Effector memory CD4-positive, alpha-beta T cell (primary cell): ENCODE results near the gene SLC6A2.

Experiments
- DNase-seq, 3 donors: peaks; one replicate each; pipeline ENCODE4 v3.0.0-alpha.2; 2020
- H3K27ac ChIP-seq: 2 replicates; pipeline ENCODE4 v1.7.0; 2013; ENCODE audit warnings: mild to moderate bottlenecking, low read length, moderate library complexity; ENCODE audit not compliant: insufficient read depth, poor library complexity, severe bottlenecking
- H3K27me3 ChIP-seq: replicated peaks from 2 replicates; pipeline ENCODE4 v1.7.0; 2013; ENCODE audit warnings: mild to moderate bottlenecking, low read length; ENCODE audit not compliant: insufficient read depth, control insufficient read depth, poor library complexity, severe bottlenecking
- H3K36me3 ChIP-seq: 2 replicates; pipeline ENCODE4 v1.7.0; 2013; ENCODE audit warnings: mild to moderate bottlenecking, low read length, moderate library complexity; ENCODE audit not compliant: control insufficient read depth, insufficient read depth
- H3K4me1 ChIP-seq: 2 replicates; pipeline ENCODE4 v1.7.0; 2013; ENCODE audit warnings: low read length, mild to moderate bottlenecking; ENCODE audit not compliant: control insufficient read depth, insufficient read depth, poor library complexity, severe bottlenecking
- H3K4me3 ChIP-seq: 2 replicates; pipeline ENCODE4 v1.7.0; 2013; ENCODE audit warnings: low read length, low read depth, mild to moderate bottlenecking; ENCODE audit not compliant: insufficient read depth, poor library complexity, severe bottlenecking
- H3K9me3 ChIP-seq: 2 replicates; pipeline ENCODE4 v1.7.0; 2013; ENCODE audit warnings: mild to moderate bottlenecking, low read length, moderate library complexity; ENCODE audit not compliant: control insufficient read depth

SLC6A2 gene

DNA sequence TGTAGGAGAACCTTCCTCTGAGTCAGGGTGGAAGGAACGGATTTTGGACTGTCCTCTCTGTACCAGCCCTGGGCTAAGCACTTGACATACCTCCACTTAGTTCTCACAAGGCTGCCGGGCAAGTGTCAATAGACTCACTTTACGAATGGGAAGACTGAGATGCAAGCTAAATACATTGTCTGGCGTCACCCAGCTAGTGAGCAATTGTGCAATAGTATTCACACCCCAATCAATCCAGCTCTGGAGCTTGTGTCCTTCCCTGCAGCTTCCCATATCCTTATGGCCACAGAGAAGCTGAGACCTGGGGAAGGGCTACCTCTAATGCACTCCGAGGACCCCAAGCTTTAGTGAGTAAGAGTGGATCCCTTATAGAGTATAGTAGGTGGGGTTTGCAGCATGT is 39.8 kb downstream of the SLC6A2 start:
- H3K4me1 ChIP-seq: no peaks in the 10 kb centered on the region
- H3K27ac ChIP-seq: no peak overlapping the region
- no peak for DNase-seq
- H3K4me3 ChIP-seq: no peak overlapping the region
- no peaks in the 10 kb centered on the region for H3K27me3 ChIP-seq
- H3K9me3 ChIP-seq: no peaks in the 10 kb centered on the region
- no peaks in the 10 kb centered on the region for H3K36me3 ChIP-seq

DNA sequence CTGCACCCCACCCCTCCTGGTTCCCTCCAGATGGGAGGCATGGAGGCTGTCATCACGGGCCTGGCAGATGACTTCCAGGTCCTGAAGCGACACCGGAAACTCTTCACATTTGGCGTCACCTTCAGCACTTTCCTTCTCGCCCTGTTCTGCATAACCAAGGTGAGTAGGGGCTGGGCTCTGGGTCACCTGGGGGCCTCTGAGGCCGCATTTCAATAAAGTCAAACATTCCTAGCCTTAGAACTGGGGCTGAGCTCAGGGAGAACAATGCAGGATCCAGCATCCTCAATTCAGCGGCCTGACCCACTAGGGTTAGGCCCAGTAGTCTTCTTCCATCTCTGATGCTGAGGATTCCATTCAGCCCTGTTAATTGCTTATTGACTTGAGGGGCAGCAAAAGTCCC is 42.1 kb downstream of the SLC6A2 start:
- no peaks in the 10 kb centered on the region for H3K36me3 ChIP-seq
- H3K27ac ChIP-seq: no peak overlapping the region
- DNase-seq: no peak
- H3K27me3 ChIP-seq: no peaks in the 10 kb centered on the region
- H3K4me1 ChIP-seq: no peaks in the 10 kb centered on the region
- H3K4me3 ChIP-seq: no peak overlapping the region
- no peaks in the 10 kb centered on the region for H3K9me3 ChIP-seq

DNA sequence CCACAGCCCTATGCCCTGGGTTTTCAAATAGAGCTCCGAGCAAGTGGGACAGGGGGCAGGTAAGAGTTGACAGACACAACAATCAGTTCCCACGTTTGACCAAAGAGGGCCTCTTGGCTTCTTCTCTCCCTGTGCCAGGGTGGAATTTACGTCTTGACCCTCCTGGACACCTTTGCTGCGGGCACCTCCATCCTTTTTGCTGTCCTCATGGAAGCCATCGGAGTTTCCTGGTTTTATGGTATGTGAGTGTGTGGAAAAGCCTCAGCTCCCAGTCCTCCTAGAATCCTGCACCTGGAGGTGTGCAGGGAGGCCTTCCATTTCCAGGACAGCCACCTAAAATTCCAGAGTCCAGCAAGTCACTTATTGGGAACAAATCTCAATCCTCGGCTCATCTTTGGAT is 42.5 kb downstream of the SLC6A2 start:
- no peaks in the 10 kb centered on the region for H3K4me1 ChIP-seq
- DNase-seq: no peak
- H3K27ac ChIP-seq: no peak overlapping the region
- H3K9me3 ChIP-seq: no peaks in the 10 kb centered on the region
- no peak overlapping the region for H3K4me3 ChIP-seq
- no peaks in the 10 kb centered on the region for H3K36me3 ChIP-seq
- no peaks in the 10 kb centered on the region for H3K27me3 ChIP-seq

DNA sequence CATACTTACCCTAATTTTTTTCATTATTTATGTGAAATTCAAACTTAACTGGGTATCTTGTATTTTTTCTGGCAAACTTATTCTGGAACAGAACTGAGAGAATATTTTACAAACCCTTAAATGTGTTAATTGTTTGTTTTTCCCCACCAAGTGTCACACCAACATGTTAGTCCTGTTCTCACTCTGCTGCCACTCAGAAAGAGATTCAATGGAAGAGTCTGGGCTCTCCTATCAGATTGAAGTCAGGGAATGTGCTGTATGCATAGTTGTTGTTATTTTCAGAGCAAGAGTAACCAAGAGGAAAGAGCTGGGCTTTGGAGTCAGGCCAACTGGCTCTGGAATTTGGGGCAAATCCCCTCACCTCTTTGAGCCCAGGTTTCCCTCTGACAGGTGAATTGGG is 43.2 kb downstream of the SLC6A2 start:
- DNase-seq: no peak
- Histone ChIP-seq H3K9me3 (no peaks in the 10 kb centered on the region), H3K4me1 (no peaks in the 10 kb centered on the region)

DNA sequence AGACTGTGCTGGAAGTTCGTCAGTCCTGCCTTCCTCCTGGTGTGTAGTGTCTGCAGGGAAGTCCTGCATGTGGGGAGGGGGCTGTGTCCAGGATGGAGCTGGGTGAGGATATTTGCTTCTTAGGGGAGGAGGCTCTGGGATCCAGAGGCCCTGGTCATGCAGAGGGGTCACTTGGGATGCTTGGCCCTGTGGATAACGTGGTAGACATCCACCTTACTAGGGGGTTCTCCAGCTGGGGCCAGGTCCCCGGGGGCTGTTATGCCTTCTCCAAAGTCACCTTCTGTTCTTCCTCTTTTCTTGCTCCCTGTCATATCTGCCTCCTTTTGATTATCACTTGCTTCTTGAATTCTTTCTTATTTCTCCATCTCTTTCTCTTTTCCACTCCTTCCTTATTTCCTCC is 43.8 kb downstream of the SLC6A2 start:
- Histone ChIP-seq H3K4me1 (no peaks in the 10 kb centered on the region), H3K27me3 (no peaks in the 10 kb centered on the region), H3K27ac (no peak overlapping the region), H3K9me3 (no peaks in the 10 kb centered on the region), H3K4me3 (no peak overlapping the region), H3K36me3 (no peaks in the 10 kb centered on the region)
- no peak for DNase-seq

More for the DNA sequence above, 43.2 kb downstream of the SLC6A2 start:
- Histone ChIP-seq H3K27ac (no peak overlapping the region), H3K27me3 (no peaks in the 10 kb centered on the region), H3K4me3 (no peak overlapping the region), H3K36me3 (no peaks in the 10 kb centered on the region)

DNA sequence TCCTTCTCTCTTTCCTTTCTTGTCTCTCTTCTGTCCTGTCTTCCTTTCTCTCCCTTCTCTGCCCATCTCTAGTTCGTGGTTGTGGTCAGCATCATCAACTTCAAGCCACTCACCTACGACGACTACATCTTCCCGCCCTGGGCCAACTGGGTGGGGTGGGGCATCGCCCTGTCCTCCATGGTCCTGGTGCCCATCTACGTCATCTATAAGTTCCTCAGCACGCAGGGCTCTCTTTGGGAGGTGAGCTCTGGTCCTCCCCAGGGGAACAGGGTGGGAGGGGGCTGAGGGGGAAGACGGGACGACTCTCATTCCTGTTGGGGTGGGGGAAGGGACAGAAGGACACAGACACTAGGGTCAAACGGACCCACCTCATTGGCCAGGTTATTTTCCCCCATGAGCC is 44.3 kb downstream of the SLC6A2 start:
- Histone ChIP-seq H3K36me3 (no peaks in the 10 kb centered on the region), H3K4me1 (no peaks in the 10 kb centered on the region)

DNA sequence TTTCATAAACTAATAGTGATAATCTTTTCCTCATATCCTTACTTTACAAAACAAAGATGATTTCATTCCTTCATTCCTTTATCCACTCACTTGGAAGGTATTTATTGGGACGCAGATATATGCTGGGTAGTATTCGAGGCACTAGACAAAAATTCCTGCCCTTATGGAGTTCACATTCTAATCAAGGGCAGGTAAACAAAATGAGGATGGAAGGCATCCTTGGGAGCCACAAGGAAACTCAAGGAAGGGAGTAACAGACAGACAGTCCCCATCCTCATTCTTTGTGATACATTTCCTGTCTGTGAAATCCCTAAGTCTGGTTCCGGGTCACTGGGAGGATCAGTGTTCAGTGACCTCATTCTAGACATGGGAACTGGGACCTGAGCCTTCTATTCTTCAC is 45.2 kb downstream of the SLC6A2 start:
- no peak for DNase-seq
- no peak overlapping the region for H3K4me3 ChIP-seq

More for the DNA sequence above, 44.3 kb downstream of the SLC6A2 start:
- no peak overlapping the region for H3K27ac ChIP-seq
- H3K9me3 ChIP-seq: no peaks in the 10 kb centered on the region
- no peak overlapping the region for H3K4me3 ChIP-seq
- DNase-seq: no peak
- H3K27me3 ChIP-seq: no peaks in the 10 kb centered on the region

DNA sequence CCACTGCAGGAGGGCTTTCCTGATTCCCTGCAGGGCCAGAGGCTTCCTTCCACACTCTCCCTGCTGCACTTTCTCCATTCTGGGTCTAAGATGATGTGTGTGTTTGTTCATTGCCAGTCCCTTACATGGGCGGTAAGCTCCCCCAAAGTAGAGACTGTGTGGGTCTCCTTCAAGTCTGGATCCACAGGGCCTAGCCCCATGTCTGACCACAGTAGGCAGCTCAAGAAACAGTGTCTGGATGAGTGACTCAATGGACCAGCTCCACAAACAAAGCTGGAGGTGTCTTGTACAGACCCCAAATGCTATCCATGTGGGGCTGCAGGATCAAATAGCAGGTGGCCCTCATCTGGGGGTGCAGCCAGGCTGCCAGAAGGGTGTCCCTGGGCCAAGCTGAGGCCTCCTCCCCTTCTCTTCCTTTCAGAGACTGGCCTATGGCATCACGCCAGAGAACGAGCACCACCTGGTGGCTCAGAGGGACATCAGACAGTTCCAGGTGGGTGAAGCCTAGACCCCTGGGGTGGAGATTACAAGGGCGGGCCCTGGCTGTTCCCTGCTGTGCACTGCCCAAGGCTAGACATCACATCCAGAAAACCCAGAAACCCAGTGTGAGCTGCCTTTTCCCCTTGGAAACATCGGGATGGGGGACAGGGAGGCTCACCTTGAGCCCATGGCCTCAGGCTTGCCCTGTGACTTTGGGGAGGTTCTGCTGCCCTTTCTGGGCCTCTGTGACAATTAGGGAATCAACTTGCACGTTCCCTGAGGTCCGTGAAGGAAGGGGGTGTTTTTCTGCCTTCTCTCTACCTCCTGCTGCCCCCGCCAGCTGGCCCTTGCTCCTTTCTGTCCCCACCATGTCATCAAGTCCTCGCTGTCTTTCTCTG is 45.9 kb downstream of the SLC6A2 start:
- Histone ChIP-seq H3K4me1 (no peaks in the 10 kb centered on the region), H3K9me3 (no peaks in the 10 kb centered on the region), H3K27me3 (no peaks in the 10 kb centered on the region), H3K36me3 (no peaks in the 10 kb centered on the region), H3K27ac (no peak overlapping the region), H3K4me3 (no peak overlapping the region)
- no peak for DNase-seq

More for the DNA sequence above, 45.2 kb downstream of the SLC6A2 start:
- Histone ChIP-seq H3K36me3 (no peaks in the 10 kb centered on the region), H3K4me1 (no peaks in the 10 kb centered on the region), H3K9me3 (no peaks in the 10 kb centered on the region), H3K27ac (no peak overlapping the region), H3K27me3 (no peaks in the 10 kb centered on the region)

DNA sequence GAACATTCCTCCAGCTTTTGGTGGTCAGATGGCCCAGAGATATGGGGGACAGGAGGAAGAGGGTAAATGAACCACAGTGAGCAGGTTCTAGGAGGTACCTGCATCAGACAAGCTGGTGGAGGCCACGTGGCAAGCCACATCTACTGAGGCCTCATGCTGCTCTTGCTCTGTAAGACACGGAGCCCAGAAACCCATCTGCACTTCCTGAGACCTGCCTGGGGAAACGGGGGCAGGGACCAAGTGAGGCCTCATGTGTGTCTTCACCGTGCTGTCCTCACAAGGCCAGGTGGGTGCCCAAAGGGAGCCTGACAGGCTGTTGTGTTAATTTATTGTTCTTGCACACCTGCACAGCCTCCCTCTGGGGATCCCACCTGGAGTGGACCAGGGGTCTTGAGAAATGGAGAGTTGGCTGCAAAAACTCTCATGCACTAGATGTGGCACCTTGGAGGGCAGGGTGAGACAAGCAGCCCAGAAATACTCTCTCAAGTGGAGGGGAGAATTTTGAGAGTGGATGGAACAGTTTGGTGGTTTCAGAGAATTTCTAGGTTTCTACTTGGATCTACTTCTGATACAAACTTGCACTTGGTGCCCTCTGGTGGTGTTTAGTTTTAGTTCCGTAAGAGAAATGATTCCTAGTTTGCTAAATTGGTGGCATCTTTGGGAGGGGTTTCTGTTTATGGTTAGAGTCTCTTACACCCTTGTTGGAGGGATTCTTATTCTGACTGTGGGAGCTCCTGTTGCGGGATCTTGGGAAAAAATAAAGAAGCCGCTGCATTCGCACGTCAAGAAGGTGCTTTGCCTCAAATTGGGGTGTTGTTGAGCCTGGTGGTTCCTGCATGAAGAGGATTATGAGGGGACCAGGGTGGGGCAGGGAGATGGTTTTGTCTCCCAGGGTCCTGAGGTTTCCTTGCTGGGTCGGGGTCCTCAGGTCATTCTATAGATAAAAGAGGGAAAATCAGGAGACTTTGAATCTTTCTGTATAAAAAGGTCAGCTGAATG is 47.5 kb downstream of the SLC6A2 start:
- Histone ChIP-seq H3K36me3 (no peaks in the 10 kb centered on the region), H3K4me1 (no peaks in the 10 kb centered on the region), H3K9me3 (no peaks in the 10 kb centered on the region), H3K4me3 (no peak overlapping the region), H3K27ac (no peak overlapping the region), H3K27me3 (no peaks in the 10 kb centered on the region)
- DNase-seq: no peak
